ENCODE results near the gene CCDC57.

The CCDC57 gene

DNA sequence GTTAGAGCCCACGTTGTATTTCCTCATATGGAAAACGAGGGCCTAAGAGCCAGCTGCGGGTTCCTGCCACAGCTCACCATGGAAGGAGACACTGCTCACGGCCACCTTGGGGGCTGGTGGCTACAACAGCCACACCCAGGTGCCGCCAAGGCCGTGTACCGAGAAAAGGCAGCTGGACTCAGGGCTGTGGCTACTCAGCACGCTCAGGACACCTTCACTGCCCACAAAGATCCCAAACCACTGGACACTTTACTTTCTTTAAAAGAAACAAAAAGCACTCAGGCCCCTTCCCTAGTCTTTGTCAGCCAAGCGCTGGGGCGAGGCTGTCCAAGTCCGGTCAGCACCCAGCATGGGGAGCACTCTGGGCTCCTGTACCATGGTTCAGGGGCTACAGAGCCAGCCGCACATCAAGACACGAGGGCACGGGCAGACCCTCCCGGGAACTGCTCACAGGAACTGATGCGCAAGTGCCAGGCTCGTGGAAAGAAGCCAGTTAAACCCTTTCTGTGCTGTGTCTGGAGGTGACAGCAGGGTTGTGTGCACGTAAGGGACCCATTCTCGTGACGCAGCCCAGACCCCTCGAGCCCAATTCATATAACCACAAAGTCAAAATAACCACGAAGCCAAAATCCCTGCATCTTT is 34.7 kb upstream of the CCDC57 start:
- no peak for DNase-seq (ENCODE audit: low read depth)

DNA sequence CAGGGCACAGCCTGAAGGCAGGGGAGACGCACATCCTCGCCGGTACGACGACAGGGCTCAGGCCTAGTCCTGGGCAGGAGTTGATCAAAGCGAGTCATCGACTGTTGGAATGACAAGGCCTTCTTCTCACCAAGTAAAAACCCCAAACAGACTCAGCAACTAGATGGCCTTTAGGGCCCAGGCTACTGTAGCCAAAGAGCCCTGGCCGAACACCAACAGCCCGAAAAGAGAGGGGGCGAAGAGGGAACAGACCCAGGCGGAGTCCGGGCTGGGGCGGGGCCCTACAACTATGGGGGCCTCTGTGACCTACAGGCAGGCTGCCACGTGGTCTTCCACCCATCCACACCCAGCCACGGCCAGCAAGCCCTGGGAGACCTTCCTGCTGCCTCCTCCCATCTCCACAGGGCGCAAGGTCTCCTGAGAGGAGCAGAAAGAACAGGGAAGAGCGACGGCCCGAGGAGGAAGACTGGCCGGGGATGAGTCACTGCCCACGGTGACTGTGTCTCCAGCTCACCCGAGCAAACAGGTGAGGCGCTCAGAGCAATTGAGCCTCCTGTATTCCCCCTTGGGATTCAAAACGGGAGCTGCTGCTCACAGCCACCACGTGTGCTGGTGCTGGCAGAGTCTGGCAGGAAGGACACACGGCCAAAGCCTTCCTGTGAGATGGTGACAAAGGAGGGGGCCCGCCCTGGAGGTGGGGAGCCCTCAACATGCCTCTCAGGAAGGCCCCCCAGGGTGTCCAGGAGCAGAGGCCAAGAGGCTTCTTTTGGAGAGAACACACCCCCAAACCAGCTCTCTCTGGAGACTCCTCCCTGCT is 33.9 kb upstream of the CCDC57 start:
- no peak for DNase-seq (ENCODE audit: low read depth)

DNA sequence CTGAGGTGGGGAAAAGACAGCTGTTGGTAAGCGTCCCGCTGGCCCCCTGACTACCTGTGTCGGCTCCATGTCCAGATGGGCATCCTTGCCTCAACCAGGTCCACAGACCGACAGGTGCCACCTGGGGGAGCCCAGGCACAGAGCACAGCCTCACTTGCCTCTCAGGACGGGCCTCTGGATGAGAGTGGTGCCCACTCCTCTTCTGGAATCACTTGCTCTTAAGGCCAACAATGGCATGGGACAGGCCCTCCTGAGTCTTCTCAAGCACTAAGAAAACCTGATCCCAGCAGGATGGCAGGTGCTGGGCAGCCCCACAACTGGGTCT is 33.4 kb upstream of the CCDC57 start:
- no peak for DNase-seq (ENCODE audit: low read depth)

DNA sequence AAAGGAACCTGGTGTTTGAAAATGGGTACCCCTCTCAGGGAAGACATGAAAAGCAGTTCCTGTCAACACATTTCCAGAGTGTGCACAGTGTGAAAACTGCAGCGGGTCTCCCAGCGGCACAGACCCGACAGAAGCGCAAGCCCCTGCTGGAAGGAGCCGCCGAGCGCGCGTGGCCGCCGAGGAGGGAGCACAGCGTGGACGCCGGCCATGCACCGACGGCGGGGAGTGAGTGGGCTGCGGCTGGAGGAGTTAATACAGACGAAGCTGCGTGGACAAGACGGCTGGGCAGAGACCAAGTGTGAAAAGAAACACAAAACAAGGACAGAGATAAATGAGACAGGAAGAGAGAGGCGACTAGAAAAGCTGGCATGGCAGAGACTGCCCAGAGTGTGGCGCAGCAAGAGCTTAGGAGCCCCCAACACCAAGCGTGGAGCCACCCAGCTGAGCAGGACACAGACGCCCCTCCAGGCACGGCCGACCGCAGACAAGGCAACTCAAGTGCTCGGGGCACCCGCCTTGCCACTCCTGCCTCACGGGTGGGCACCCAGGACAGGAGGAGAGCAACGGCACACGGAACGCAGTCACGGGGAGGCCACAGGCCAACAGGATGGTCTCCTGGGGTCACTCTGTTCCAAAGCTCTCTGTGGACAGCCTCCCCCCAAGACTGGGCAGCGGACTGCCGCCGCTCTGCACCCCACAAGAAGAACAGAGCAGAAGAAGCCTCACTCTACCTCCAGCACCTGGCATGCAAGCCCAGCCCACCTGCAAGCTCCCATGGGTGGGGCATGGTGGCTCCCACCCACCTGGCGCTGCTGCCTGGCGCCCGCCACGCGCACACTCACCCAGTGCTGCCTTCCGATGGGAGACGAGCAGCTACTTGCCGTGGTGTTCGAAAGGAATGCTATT is 32.7 kb upstream of the CCDC57 start:
- no peak for DNase-seq (ENCODE audit: low read depth)

DNA sequence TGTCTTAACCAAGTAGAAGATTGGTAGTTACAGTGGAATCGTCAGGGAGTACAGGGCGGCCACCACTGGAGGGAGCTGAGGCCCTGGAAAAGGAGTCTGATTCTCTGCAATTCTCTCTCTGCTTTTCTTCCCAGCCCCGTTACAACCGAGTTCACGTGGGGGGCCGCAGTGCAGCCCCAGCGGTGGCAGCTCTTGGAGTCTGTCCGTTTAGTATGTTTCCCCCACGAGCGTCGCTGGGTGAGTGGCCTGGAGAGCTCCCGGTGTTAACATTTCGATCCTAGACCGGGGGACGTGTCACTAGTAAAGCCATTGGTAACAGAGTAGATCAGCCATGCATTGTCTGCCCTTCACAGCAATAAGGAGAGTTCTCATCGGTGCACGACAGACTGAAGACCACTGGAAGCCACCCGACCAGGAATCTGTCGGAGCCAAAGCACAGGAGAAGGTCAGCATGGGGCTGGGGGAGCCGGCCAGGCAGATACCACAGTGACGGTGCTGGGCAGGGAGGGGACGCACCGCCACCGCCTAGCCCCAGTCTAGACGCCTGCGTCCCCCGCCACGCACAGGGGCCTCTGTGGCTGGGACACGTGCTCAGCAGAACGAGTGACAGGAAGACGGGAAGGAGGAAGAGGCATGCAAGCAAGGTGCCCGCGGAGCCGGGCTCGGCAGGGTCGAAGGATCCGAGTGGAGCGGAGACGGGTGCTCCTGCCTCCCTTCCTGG is 31.9 kb upstream of the CCDC57 start:
- DNase-seq (ENCODE audit: low read depth), result no peak

DNA sequence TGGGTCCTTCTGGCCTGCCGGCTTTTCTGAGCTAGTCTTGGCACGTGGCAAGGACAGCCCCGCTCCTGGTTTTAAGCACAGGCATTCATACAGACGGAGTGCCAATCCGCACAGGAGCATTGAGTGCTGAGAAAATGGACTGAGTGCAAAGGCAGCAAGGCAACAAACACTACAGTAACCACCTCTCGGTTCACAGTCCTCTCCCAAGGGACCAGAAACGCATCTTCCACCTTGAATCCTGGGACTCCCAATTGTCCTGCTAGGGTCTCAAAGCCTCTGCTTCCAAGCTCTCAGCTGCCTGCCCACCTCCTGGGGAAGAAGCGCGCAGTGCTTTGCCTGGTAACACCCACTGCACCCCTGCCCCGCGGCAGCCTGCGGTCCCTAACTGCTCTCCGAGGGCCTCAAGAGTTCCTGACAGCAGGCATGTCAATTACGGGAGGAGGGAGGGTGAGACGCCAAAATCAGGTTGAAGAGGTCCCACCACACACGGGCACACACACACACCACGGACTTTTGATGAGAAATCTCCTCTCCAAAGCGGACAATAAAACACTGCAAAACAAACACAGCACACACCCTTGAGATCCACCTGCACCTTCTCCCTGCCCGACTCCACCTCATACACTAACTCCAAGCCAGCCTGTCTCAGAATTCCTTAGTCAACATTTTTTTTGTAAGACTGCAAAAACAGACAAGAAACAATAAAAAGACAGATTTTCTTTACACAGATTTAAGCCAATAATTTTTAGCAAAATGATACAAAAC is 31.2 kb upstream of the CCDC57 start:
- no peak for DNase-seq (ENCODE audit: low read depth)

DNA sequence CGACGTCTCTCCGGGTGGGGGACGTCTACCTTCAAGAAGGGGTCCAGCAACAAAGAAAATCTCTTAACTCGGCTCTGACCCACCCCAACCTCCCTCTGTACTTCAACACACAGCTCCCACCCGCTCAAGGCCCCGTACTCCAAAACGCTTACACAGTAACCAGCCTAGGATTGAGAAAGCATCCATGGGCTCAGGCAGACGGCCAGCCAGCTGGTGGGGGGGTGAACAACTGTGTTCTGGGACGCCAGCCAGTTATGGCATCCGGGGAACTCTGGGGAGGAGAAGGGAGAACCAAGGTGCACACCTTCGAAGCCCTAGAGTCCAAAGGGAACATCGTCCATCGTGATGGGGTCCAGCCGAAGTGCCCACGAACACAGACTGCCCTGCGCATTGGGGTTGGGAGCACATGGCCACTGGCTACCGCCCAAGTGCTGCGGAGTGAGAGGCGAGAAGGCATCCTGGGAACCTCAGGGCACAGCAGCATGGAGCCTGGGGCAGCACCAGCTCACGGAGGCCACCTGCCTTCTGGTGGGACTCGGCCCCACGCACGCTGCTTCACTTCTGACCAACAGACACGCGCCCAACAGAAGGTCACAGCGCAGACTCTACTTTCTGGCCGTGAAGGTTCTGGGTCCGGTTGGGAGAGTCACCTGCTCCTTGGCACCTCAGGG is 30.5 kb upstream of the CCDC57 start:
- no peak for DNase-seq (ENCODE audit: low read depth)

DNA sequence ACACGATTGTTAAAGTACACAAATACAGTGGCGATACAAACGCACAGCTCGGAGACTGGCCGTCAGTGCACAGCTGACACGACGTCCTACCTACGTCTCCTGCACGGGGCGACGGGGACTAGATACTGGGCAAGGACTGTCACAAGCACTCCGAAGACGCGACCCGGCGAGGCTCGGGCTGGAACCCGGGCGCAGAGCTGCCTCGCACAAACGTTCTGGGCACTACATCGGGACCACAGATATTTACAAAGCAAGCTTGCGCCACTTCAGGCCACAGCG is 30.0 kb upstream of the CCDC57 start:
- DNase-seq (ENCODE audit: low read depth), result no peak

DNA sequence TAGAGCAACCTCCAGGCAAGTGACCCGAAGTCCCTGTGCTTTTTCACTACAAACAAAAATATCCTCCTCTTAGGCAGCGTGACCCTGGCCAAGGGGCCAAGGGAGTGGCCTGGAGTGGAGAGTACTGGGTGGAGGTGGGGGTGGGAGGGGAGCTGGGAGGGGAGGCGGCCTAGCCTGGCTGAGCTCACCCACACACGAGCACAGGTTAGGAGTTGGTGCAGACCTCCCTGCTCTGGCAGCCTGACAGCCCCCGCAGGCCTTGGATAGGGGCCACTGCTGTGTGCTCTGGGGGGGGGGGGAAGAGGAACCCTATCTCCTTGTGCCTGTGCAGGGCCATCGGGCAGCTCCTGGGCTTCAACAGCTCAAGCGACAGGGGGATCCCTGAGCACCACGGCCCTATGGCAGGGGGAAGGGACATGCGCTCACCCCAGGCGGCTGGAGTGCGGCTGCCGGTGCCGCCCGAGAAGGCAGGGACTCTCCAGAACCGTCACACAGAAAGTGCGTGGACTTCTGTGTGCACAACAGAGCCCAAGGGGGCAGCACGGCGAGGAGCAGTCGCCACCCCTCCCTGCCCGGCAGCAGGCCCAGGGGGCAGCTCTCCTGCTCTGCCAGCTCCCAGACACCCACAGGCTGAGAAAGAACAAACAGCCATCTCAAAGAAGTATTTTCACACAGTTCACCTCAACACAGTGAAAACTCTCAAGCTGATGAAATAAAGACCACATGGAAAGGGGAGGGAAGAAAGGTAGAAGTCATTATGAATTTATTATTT is 29.5 kb upstream of the CCDC57 start:
- DNase-seq (ENCODE audit: low read depth), result no peak

DNA sequence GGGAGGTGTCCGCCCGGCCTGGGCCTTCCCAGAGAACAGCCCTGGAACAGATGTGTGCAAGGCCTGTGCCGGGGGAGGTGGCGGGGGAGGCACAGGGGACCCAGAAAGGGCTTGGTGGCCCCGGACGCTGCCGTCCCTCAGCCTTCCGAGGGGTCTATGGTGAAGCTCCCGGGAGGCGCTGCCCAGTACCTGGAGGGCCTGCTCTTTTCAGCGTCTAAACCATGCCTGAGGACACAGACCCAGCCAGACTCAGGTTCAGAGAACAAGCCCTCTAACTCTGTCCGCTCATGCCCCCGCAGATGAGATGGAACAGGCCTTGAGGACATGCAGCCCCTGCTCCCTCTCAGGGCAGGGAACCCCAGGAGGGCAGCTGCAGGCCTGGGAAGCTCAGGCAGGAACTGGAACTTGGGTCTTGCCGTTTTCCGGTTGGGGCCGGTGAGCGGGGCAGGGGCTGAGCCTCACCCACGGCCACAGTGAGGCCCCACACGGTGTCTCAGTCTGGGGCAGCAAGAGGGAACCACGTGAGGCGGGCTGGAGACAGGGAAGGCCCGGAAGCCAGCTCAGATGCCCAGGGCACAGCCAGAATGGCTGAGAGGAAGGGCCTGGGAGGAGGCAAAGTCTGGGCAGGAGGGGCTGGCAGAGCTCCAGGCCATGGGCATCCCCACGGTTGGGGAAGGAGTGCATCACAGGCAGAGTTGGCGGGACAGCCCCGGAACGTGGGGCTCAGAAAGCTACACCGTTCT is 28.7 kb upstream of the CCDC57 start:
- no peak for DNase-seq (ENCODE audit: low read depth)

DNA sequence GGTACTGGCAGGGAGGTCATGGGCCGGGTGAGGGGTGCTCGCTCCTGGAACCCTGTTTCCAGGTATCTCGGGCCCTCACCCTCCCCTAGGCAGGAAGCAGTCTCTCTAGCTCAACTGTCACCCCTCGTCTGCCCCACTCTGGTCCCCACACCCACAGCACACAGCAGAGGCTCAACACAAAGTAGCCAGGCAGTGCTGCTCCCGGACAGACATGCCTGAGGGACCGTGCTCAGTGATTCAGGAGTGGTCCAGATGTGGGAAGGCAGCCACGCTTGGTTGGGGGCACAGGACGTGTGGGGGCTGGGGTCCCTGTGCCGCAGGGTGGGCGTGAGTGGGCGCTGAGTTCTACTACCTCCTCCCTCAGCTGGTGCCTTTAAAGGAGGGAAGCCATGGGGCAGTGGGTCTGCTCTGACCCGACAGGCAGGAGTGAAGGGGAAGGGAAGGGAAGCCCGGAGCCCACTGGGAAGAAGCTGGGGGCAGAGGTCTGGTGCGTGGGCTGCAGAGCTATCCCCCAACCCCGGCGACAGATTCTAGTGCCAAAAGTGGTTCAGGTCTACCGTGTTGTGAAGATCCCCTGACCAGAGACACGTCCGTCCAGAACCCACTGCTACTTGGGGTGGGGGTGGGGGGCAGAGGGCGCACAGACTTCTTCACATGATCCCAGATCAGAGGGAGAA is 28.0 kb upstream of the CCDC57 start:
- no peak for DNase-seq (ENCODE audit: low read depth)

DNA sequence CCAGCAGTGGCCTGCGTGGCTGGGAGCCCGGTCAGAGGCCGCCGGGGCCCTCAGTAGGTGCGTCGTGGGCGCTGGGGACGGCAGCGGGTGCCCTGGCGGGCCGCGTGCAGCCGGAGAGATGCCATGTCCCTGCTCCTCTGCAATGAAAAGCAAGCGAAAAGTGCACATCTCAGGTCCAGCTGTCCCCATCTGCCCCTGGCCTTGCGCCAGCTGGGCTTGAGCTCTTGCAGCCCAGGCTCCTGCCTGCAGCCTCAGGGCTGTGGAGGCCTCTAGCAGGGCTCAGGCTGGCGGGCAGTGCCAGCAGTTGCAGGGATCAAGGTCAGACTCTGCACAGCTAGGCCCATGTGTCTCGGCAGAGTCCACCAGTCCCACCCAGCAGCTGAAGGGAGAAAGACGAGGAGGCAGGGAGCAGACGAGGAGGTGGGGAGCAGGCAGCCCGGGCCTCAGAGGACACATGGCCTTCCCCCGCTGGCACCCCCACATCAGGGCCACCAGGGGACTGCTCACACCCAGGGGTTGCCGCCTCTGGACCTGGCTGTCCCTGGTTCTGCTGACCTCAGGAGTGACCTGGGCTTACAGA is 27.4 kb upstream of the CCDC57 start:
- no peak for DNase-seq (ENCODE audit: low read depth)

DNA sequence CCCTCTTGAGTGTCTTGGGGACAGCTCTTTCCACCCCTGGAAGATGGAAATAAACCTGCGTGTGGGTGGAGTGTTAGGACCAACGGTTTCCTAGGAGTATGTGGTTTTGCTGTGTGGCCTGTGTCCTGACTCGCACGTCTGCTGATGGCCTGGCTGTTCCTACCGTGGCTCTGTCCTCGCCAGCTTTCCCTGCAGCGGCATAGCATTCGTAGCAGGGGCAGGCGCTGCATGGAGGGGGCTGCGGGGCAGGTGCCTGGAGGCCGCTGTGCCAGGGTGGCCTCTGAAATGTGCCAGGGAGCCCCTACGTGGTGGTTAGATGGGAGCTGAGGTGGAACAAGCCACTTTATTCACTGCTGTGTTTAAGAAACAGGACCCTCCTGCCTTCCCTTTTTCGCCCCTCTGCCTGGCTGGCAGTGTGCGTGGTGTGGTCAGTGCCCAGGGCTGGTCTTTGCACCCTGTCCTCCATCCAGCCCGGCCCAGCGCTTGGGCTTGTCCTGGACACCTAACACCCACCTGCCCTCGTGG is 26.8 kb upstream of the CCDC57 start:
- DNase-seq (ENCODE audit: low read depth), result no peak

DNA sequence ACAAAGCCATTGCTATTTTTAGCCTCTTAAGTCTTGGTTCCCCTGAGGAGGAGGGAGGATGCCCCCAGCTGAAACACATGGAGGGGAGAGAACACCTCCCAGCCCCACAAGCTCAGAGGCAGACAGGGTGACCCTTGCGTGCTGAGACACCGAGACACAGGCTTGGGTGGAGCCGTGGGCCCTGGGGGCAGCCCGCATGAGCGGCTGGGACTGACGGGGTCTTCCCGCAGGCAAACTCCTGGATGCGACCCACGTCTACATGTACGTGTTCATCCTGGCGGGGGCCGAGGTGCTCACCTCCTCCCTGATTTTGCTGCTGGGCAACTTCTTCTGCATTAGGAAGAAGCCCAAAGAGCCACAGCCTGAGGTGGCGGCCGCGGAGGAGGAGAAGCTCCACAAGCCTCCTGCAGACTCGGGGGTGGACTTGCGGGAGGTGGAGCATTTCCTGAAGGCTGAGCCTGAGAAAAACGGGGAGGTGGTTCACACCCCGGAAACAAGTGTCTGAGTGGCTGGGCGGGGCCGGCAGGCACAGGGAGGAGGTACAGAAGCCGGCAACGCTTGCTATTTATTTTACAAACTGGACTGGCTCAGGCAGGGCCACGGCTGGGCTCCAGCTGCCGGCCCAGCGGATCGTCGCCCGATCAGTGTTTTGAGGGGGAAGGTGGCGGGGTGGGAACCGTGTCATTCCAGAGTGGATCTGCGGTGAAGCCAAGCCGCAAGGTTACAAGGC is 26.0 kb upstream of the CCDC57 start:
- DNase-seq (ENCODE audit: low read depth), result peak; percentile 66

DNA sequence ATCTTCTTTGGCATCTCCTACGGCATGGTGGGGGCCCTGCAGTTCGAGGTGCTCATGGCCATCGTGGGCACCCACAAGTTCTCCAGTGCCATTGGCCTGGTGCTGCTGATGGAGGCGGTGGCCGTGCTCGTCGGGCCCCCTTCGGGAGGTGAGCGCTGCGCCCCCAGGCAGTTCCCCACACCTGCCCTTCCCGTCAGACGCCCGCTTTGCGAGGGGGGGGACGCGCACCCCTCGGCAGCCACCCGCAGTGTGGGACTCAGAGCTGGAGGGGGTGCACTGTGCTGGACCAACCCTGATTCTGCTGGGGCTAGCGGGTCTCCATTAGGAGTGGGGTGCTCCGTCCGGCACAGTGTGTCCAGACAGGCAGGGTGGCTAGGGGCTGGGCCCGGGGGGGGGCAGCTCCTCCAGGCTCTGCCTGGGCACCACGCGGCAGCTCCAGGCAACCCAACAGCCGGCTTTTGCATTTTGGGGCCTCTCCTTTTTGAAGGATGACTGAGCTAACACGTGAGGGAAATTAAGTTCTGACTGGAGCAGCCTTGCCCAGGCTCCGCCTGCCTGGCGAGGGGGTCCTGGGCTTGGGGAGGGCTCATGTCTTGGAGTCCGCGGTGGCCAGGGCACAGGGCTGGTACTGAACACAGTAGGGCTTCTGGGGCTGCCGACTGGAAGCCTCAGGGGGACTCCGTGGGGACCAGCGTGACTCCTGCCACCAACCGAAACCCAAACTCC is 25.3 kb upstream of the CCDC57 start:
- no peak for DNase-seq (ENCODE audit: low read depth)

DNA sequence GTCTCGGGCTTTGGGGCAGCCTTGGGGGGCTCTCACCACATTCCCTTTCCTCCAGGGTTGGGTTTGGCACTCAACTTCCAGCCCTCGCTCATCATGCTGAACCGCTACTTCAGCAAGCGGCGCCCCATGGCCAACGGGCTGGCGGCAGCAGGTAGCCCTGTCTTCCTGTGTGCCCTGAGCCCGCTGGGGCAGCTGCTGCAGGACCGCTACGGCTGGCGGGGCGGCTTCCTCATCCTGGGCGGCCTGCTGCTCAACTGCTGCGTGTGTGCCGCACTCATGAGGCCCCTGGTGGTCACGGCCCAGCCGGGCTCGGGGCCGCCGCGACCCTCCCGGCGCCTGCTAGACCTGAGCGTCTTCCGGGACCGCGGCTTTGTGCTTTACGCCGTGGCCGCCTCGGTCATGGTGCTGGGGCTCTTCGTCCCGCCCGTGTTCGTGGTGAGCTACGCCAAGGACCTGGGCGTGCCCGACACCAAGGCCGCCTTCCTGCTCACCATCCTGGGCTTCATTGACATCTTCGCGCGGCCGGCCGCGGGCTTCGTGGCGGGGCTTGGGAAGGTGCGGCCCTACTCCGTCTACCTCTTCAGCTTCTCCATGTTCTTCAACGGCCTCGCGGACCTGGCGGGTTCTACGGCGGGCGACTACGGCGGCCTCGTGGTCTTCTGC is 24.6 kb upstream of the CCDC57 start:
- DNase-seq (ENCODE audit: low read depth), result no peak

Data from T follicular helper cell (primary cell).